Left lung (tissue), 10 donors: ENCODE results near the gene RHBDL1. TPM values are rescaled to one million over a fixed set of nuclear protein-coding genes. Genes with fewer than 3 reads are reported as not detected.

Experiments used
- ATAC-seq: fragments of 200-7000 bp; cut with Tn5 transposase; one replicate; pipeline ENCODE4 v1.9.1; 2020; ENCODE audit warnings: moderate library complexity
- DNase-seq, 4 donors: peaks; one replicate each; pipeline ENCODE4 v3.0.0-alpha.2; 2013 to 2020
- H3K27ac ChIP-seq, 2 donors: fragments of 200-600 bp; sonication (generic) in 1 of 2; one replicate each; pipeline versions ENCODE4 v1.5.0 to v1.8.0; 2020 to 2021
- H3K27me3 ChIP-seq, 2 donors: fragments of 200-600 bp; sonication (generic) in 1 of 2; one replicate each; pipeline versions ENCODE4 v1.5.0 to v1.8.0; 2020 to 2021
- H3K36me3 ChIP-seq, 2 donors: fragments of 200-600 bp; sonication (generic) in 1 of 2; one replicate each; pipeline versions ENCODE4 v1.5.0 to v1.8.0; 2020 to 2021
- H3K4me1 ChIP-seq, 2 donors: fragments of 200-600 bp; one replicate each; pipeline ENCODE4 v1.8.0; 2021
- H3K4me3 ChIP-seq, 2 donors: fragments of 200-600 bp; sonication (generic) in 1 of 2; one replicate each; pipeline versions ENCODE4 v1.5.0 to v1.8.0; 2020 to 2021; ENCODE audit warnings: mild to moderate bottlenecking in 1 of 2
- H3K9me3 ChIP-seq, 2 donors: fragments of 200-600 bp; sonication (generic) in 1 of 2; one replicate each; pipeline versions ENCODE4 v1.5.0 to v1.8.0; 2020 to 2021
- CTCF ChIP-seq, 2 donors: fragments of 200-600 bp; sonication (generic) in 1 of 2; IDR thresholded peaks; one replicate each; pipeline versions ENCODE4 v1.5.0 to v1.8.0; 2021; ENCODE audit warnings: antibody characterized with exemption in 2 of 2
- intact Hi-C, 2 donors: fragments of 100-400 bp; cut with DNase I; formaldehyde crosslinking; loops; one replicate each; pipeline versions ENCODE4 v1.11.2 to v1.14.2; 2022
- polyA plus RNA-seq, 6 donors: library from polyadenylated mRNA; unstranded; fragments of 120-200 nt; gene quantifications; one replicate each; pipeline ENCODE4 v1.2.1, GENCODE V29; 2013; ENCODE audit not compliant: insufficient read length in 6 of 6
- total RNA-seq, 2 donors: library from RNA; stranded (reverse); fragmentation: NEBNext Ultra II Directional; extraction: Animal tissue kit (Norgen Biotek cat#: 25700); gene quantifications; one replicate each; pipeline ENCODE4 v1.2.1, GENCODE V29; 2021
- donor health status: DM: no; HTN: yes; CAD: no.
- donor health status: DM: no; HTN: no; CAD: no.

The RHBDL1 gene
- total and polyA plus RNA-seq, 8 donors, result 0.45 to 4.3 (median 0.81) TPM

GRCh38 chr16:684071-684794 lies 8.8 kb downstream of the RHBDL1 start, which contains the start of gene JMJD8:
TSS of gene JMJD8 (minus strand) at chr16:684334. CDS start at chr16:684319, 15 bp downstream.
- ATAC-seq (peak; percentile 72), DNase-seq (peak; percentile 91 to 100 (median 97))
- intact Hi-C loops, result no loop called here
- H3K9me3 ChIP-seq, result no peaks in the 10 kb centered on the region
- H3K27me3 ChIP-seq, result no peaks in the 10 kb centered on the region
- peak within 1 kb of the TSS; percentile 68 to 79 for H3K4me3 ChIP-seq
- peaks cover 31 to 67% of the 10 kb centered on the region in 2 donors for H3K4me1 ChIP-seq
- peak within 1 kb of the TSS; percentile 62 to 89 for H3K27ac ChIP-seq
- H3K36me3 ChIP-seq, result peaks cover 0 to 53% of the 10 kb centered on the region in 2 donors
- TF ChIP-seq CTCF (IDR thresholded peaks at IDR 0.05), result no peak

GRCh38 chr16:684961-685696 lies 9.7 kb downstream of the RHBDL1 start:
- H3K4me3 ChIP-seq, result peak overlapping the region in 1 of 2 donors; percentile 79
- peaks cover 33 to 71% of the 10 kb centered on the region in 2 donors for H3K4me1 ChIP-seq
- TF ChIP-seq CTCF (IDR thresholded peaks at IDR 0.05), result no peak
- no peaks in the 10 kb centered on the region for H3K27me3 ChIP-seq
- peak overlapping the region in 1 of 2 donors; percentile 89 for H3K27ac ChIP-seq
- ATAC-seq (no peak), DNase-seq (peak in 1 of 4 donors; percentile 42)
- no peaks in the 10 kb centered on the region for H3K9me3 ChIP-seq
- intact Hi-C loops, result no loop called here
- H3K36me3 ChIP-seq, result peaks cover 0 to 53% of the 10 kb centered on the region in 2 donors

GRCh38 chr16:685967-686366 lies 10.5 kb downstream of the RHBDL1 start:
- H3K4me1 ChIP-seq, result peaks cover 31 to 67% of the 10 kb centered on the region in 2 donors
- H3K27me3 ChIP-seq, result peaks cover 0 to under 1% of the 10 kb centered on the region in 2 donors

GRCh38 chr16:686459-687260 lies 11.2 kb downstream of the RHBDL1 start:
- peaks cover 0 to 7% of the 10 kb centered on the region in 2 donors for H3K27me3 ChIP-seq
- peaks cover 24 to 60% of the 10 kb centered on the region in 2 donors for H3K4me1 ChIP-seq
- no peak overlapping the region for H3K27ac ChIP-seq
- TF ChIP-seq CTCF (IDR thresholded peaks at IDR 0.05), result no peak
- intact Hi-C loops, result no loop called here
- no peak overlapping the region for H3K4me3 ChIP-seq
- peaks cover 0 to 47% of the 10 kb centered on the region in 2 donors for H3K36me3 ChIP-seq
- H3K9me3 ChIP-seq, result no peaks in the 10 kb centered on the region
- DNase-seq (no peak), ATAC-seq (no peak)

More at GRCh38 chr16:685967-686366, 10.5 kb downstream of the RHBDL1 start:
- Histone ChIP-seq H3K27ac (no peak overlapping the region), H3K4me3 (no peak overlapping the region), H3K9me3 (no peaks in the 10 kb centered on the region), H3K36me3 (peaks cover 0 to 53% of the 10 kb centered on the region in 2 donors)
- intact Hi-C loops, result no loop called here
- ATAC-seq (no peak), DNase-seq (peak in 1 of 4 donors; percentile 47)
- peak in 1 of 2 donors; percentile 43 for TF ChIP-seq CTCF (IDR thresholded peaks at IDR 0.05)
